GM18517 (cell line): ENCODE measurements around the gene AK1.

Source experiments
- ATAC-seq: cut with Tn5 transposase; IDR thresholded peaks from one replicate; pipeline ENCODE4 v1.9.1; 2021; ENCODE audit warnings: mild to moderate bottlenecking, moderate library complexity; ENCODE audit not compliant: unreplicated experiment

AK1 gene

GRCh38 chr9:127877566-127877998 lies at the start of gene AK1:
Gene AK1 (minus strand): TSS chr9:127877675. CDS start chr9:127874617, 3,058 bp downstream.
- ATAC-seq, result no peak

- no peak for ATAC-seq
Measured at GRCh38 chr9:127926906-127927200, 49.4 kb upstream of the AK1 start.

DNA sequence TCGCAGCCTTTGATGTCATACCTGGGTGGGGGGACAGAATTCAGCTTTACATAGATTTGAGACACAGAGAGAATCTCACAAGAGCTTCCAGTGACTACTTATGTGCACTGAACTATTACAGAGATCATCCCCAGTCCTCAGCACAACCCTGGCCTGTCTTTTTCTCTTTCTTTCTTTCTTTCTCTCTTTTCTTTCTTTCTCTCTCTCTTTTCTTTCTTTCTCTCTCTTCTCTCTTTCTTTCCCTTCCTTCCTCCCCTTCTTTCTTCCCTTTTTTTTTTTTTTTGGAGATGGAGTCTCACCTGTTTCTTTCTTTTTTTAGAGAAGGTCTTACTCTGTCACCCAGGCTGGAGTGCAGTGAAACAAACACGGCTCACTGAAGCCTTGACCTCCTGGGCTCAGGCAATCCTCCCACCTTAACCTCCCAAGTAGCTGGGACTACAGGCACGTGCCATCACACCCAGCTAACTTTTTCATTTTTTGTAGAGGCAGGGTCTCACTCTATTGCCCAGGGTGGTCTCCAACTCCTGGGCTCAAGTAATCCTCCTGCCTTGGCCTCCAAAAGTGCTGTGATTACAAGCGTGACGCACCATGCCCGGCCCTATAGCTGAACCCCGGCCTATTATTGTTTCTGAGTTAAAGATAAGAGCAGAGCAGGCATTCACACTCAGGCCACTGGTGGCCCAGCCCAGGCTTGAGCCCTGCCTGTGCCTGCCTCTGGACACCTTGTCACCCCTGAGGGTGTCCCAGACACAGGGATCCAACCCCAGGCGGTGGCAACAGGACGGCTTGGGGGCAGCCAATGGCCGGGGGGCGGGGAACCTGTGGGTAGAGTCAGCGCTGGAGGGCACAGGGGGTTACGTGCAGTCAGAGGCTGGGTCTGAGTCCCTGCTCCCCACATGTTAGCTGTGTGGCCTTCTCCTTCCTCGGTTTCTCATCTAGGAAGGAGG lies 48.8 kb upstream of the AK1 start:
- no peak for ATAC-seq

- ATAC-seq, result no peak
Measured at GRCh38 chr9:127924736-127925444, 47.4 kb upstream of the AK1 start.

DNA sequence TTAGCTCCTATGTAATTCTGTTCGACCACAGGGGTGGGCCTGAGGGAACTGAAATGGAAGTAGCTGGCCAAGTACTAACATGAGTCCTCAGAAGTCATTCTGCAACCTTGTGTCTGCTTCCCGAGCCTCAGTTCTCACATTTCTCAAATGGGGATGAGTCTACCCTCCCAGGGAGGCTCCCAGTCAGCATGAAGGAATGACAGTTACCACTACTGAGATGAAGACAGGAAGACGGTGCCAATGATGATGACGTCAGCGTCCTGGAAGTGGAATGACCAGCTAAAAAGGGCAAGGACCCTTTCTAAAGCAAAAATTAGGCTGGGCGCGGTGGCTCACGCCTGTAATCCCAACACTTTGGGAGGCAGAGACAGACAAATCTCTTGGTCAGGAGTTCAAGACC lies 46.3 kb upstream of the AK1 start:
- ATAC-seq, result no peak

DNA sequence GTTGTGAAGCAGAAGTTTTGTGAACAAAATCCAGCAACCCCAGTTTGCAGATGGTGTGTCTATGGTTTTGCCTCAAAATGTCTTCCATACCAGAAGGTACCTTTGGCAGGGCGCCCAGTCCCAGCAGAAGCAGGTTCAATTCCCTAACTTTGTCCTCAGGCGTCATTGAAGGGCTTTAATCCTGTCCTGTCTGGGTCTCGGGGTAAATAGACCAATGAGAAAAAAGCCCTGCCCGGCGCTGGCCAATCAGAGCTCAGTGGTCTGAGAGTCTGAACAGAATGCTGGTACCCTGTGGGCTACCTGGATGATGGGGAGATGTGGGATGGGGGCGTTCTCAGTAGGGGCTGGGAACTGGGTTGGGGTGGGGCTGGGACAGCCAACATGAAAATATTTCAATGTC lies 45.6 kb upstream of the AK1 start:
- no peak for ATAC-seq

- ATAC-seq, result no peak
Measured at GRCh38 chr9:127921557-127922120, 44.2 kb upstream of the AK1 start.

DNA sequence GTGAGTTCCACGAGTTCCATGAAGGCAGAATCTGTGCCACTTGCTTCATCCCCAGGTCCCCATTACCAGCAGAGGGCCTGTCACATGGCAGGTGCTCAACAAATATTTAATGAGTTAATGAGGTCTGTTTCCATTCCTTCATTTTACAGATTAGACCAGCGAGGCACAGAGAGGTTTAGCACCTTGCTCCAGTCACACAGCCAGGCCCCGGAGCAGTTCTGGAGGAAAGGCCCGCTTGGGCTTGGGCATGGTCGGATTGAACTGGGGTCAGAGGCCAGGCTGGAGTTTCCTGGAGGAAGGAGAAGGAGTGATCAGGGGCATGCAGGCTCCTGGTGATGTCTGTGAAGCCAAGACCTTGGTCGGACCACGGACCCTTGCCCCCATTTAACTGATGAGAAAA lies 43.3 kb upstream of the AK1 start:
- no peak for ATAC-seq

GRCh38 chr9:127919253-127919815 lies 41.9 kb upstream of the AK1 start:
- no peak for ATAC-seq

DNA sequence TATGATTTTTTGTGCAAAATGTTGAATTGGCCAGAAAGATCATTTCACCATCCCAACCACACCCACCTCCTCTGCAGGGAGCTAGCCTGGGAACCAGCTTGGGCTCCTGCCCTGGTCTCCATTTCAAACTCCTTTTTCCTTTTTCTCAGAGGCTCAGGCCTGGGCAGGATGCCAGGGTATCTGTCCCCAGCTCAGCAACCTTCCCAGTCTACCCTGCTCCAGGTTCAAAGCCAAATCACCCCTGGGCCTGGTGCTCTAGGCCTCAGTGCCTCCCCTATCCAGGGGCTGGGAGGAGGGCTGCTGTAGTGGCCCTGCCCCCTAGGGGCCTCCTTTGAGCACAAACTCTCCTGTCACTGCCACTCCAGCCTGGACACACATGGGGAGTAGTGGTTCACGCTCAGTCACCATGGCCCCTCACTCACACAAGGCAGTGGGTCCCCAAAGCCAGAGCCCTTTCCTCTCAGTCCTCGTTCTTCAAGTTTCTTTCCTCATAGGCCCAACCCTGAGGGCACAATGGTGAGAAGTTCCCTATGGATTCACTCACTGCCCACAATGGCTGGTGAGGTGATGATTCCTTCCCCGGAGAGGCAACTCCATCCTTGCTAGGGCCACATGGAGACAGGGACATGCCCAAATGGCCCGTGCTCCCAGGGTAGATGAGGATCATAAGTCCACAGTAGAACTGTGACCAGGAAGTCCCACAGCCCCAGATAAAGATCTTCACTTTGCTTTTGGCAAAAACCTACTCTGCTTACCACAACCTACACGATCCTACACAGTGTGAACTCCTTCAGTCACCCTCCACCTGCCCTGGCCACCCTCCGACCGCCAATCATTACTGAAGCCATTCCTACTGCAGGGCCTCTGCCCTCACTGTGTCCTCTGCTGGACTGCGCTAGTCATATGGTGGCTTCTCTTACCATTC lies 41.0 kb upstream of the AK1 start:
- ATAC-seq, result no peak

- peak; percentile 42 for ATAC-seq
Measured at GRCh38 chr9:127917603-127918002, 40.1 kb upstream of the AK1 start.

GRCh38 chr9:127916720-127917581 lies 39.5 kb upstream of the AK1 start, which contains the start of gene ST6GALNAC4:
Gene ST6GALNAC4 (minus strand): TSS chr9:127917041. CDS start chr9:127916419, 622 bp downstream.
- ATAC-seq, result peak; percentile 33

GRCh38 chr9:127915801-127916719 lies 38.6 kb upstream of the AK1 start:
- ATAC-seq, result peak; percentile 36

DNA sequence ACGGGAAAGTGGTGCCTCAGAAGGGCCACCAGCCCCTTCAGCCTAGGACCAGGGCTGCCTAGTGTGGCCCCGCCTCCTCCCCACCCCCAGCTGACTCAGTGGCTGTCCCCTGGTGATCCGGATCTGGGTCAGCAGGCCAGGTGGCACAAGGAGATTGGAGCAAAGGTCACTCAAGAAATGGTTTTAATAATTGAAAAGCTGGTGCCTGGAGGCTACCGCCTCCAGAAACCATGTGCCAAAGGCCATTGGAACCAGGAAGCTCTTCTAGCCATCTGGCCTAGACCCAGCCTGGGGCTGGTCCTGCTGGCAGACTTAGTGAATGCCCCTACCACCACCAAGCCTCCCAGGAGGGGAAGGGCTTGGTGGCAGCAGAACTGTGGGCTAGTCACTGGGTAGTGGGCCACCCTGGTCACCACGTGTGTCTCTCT lies 37.9 kb upstream of the AK1 start:
- ATAC-seq, result no peak

- ATAC-seq, result no peak
Measured at GRCh38 chr9:127913682-127914081, 36.2 kb upstream of the AK1 start.

GRCh38 chr9:127912882-127913281 lies 35.4 kb upstream of the AK1 start:
- ATAC-seq, result no peak

DNA sequence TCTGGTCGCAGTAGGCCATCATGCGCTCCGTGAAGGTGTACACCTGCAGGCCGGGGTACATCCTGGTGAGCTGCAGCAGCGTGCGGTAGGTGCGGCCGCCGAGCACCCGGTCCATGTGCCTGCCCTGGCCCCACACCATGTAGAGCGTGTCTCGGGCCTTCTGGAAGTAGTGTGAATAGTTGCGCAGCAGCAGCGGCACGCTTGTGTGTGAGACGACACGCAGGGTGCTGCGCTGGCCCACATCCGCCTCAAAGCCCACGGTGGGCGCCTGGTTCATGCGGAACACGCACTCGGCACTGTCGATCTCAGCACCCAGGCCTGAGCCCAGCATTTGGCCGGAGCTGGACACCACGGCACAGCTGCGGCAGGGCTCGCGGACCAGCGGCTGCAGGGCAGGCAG lies 34.8 kb upstream of the AK1 start:
- ATAC-seq, result no peak

DNA sequence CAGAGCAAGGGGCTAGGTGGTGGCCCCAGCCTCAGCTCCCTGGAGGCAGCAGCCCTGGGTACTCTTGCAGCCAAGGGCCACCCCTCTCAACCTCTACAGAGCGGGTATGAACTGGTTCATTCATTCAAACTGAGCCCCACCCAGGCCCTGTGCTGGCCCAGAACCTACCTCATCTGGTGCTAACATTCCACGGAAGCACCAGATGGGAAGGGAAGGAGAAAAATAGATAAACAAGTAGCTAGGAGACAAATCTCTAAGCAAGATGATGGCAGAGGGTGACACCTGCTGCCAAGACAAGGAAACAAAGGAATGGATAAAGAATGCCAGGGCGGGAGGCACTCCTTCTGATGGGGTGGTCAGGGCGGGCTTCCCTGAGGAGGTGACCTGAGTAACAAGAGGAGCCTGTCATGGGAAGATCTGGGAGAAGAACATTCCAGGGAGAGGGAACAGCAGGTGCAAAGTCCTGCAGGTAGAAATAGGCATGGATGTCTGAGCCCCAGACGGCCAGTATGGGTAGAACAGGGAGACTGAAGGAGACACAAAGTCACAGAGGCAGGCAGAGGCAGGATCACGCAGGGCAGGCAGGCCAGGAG lies 33.2 kb upstream of the AK1 start:
- ATAC-seq, result no peak
